Body of pancreas (tissue), 4 donors: Measurements from ENCODE around the gene ATP1A1.

ENCODE experiments used
- CTCF ChIP-seq, 7 experiments: fragments of 450-650 bp in 4 of 7; fragments of 200-600 bp in 3 of 7; sonication (generic) in 3 of 7; IDR thresholded peaks; one replicate each; pipeline ENCODE4 v1.5.1; 2016 to 2019; ENCODE audit warnings: antibody characterized with exemption in 7 of 7
- POLR2A ChIP-seq, 3 donors: fragments of 450-650 bp; IDR thresholded peaks; one replicate each; pipeline ENCODE4 v1.6.1; 2016; ENCODE audit warnings: antibody characterized with exemption in 3 of 3, mild to moderate bottlenecking in 2 of 3

GRCh38 chr1:116351914-116352313, 21.1 kb upstream of the ATP1A1 start:
- no peak for TF ChIP-seq CTCF (IDR thresholded peaks at IDR 0.05)
- no peak for TF ChIP-seq POLR2A (IDR thresholded peaks at IDR 0.05)
